Measurements from ENCODE around the gene PFDN1.

GRCh38 chr5:140239939-140240700 is 62.8 kb downstream of the PFDN1 start:
- TF ChIP-seq, protein P1, sequence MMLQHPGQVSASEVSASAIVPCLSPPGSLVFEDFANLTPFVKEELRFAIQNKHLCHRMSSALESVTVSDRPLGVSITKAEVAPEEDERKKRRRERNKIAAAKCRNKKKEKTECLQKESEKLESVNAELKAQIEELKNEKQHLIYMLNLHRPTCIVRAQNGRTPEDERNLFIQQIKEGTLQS (IDR thresholded peaks at IDR 0.05): no peak
- TF ChIP-seq, protein P2, sequence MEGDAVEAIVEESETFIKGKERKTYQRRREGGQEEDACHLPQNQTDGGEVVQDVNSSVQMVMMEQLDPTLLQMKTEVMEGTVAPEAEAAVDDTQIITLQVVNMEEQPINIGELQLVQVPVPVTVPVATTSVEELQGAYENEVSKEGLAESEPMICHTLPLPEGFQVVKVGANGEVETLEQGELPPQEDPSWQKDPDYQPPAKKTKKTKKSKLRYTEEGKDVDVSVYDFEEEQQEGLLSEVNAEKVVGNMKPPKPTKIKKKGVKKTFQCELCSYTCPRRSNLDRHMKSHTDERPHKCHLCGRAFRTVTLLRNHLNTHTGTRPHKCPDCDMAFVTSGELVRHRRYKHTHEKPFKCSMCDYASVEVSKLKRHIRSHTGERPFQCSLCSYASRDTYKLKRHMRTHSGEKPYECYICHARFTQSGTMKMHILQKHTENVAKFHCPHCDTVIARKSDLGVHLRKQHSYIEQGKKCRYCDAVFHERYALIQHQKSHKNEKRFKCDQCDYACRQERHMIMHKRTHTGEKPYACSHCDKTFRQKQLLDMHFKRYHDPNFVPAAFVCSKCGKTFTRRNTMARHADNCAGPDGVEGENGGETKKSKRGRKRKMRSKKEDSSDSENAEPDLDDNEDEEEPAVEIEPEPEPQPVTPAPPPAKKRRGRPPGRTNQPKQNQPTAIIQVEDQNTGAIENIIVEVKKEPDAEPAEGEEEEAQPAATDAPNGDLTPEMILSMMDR (IDR thresholded peaks at IDR 0.05 in 2 of 3, conservative IDR thresholded peaks at IDR 0.05 in 1 of 3; ENCODE audit: borderline replicate concordance in 1 of 3, insufficient read depth in 1 of 3, low read depth in 2 of 3, low read length in 2 of 3): peak in 2 of 3 experiments; percentile 74 to 76; a peak in 4 of 6 replicates
- TF ChIP-seq ZFX (IDR thresholded peaks at IDR 0.05): no peak
- TF ChIP-seq FOSL1 (IDR thresholded peaks at IDR 0.05; ENCODE audit: low read depth): no peak
- no peak for TF ChIP-seq EZH2 (IDR thresholded peaks at IDR 0.05)
- no peak for TF ChIP-seq POLR2A (IDR thresholded peaks at IDR 0.05; ENCODE audit: borderline replicate concordance, extremely low read depth, insufficient read depth, insufficient read length)
- TF ChIP-seq EGR1 (IDR thresholded peaks at IDR 0.05; ENCODE audit: low read depth): no peak
